H1 (cell line): ENCODE results near the gene MB. TPM values are rescaled to one million over a fixed set of nuclear protein-coding genes. Genes with fewer than 3 reads are reported as not detected.

Source experiments
- CTCF ChIA-PET: fragments of 300-600 bp; sonication (Branson Sonifier 250); formaldehyde crosslinking; loops from one replicate; lab custom pipeline; 2021; ENCODE audit not compliant: partially characterized antibody; lab: Charles Lee
- POLR2A ChIA-PET: fragments of 300-600 bp; sonication (Branson Sonifier 250); formaldehyde crosslinking; loops from one replicate; lab custom pipeline; 2021; ENCODE audit warnings: inconsistent platforms; ENCODE audit not compliant: partially characterized antibody; lab: Charles Lee
- DNase-seq, 2 experiments: peaks; one replicate each; pipeline versions ENCODE4 v3.0.0 to v3.0.0-alpha.2; 2010 to 2022; ENCODE audit warnings: low spot score in 2 of 2, low read depth in 1 of 2, mixed read lengths in 1 of 2
- FAIRE-seq: peaks from 2 replicates; lab custom pipeline; 2011; peaks lifted over from hg19 to GRCh38; lab: Jason Lieb, UNC
- H2AFZ ChIP-seq: 2 replicates; pipeline ENCODE4 v1.8.1; 2012; ENCODE audit warnings: low read length, inconsistent platforms
- H2AK5ac ChIP-seq: 2 replicates; pipeline ENCODE4 v1.6.1; 2013; ENCODE audit warnings: low read depth, low read length
- H2BK120ac ChIP-seq: replicated peaks from 2 replicates; pipeline ENCODE3; 2013; ENCODE audit warnings: low read depth, low read length, inconsistent platforms
- H2BK12ac ChIP-seq: 2 replicates; pipeline ENCODE4 v1.6.1; 2013; ENCODE audit warnings: low read depth, low read length
- H2BK15ac ChIP-seq: 2 replicates; pipeline ENCODE4 v1.6.1; 2013; ENCODE audit warnings: low read length
- H2BK20ac ChIP-seq: 2 replicates; pipeline ENCODE4 v1.6.1; 2013; ENCODE audit warnings: low read length
- H2BK5ac ChIP-seq: 2 replicates; pipeline ENCODE4 v1.6.1; 2013; ENCODE audit warnings: low read depth, low read length
- H3K14ac ChIP-seq: 2 replicates; pipeline ENCODE4 v1.6.1; 2013; ENCODE audit warnings: inconsistent platforms; ENCODE audit not compliant: insufficient read length
- H3K18ac ChIP-seq: 2 replicates; pipeline ENCODE4 v1.6.1; 2013; ENCODE audit warnings: low read length; ENCODE audit errors: extremely low read depth
- H3K23ac ChIP-seq: 2 replicates; pipeline ENCODE4 v1.6.1; 2013; ENCODE audit warnings: inconsistent platforms; ENCODE audit not compliant: insufficient read length
- H3K23me2 ChIP-seq: 2 replicates; pipeline ENCODE4 v1.6.1; 2013; ENCODE audit warnings: low read depth, low read length
- H3K27ac ChIP-seq: 2 replicates; pipeline ENCODE4 v1.6.1; 2011; ENCODE audit warnings: low read depth, low read length, inconsistent platforms
- H3K27me3 ChIP-seq, 4 experiments: replicated peaks in 1 of 4; 1 replicate in 1 of 4; 2 replicates in 3 of 4; pipeline versions ENCODE4 v1.6.1 to v1.8.1; 2011 to 2013; ENCODE audit warnings: low read length in 3 of 4, mild to moderate bottlenecking in 3 of 4, inconsistent platforms in 2 of 4, mixed read lengths in 2 of 4, moderate library complexity in 1 of 4; ENCODE audit not compliant: control insufficient read depth in 3 of 4, insufficient read depth in 3 of 4; ENCODE audit errors: extremely low read depth in 1 of 4
- H3K36me3 ChIP-seq, 4 experiments: 2 replicates each; pipeline versions ENCODE4 v1.6.1 to v1.8.1; 2011 to 2013; ENCODE audit warnings: mild to moderate bottlenecking in 4 of 4, low read length in 3 of 4, moderate library complexity in 2 of 4, control low read depth in 1 of 4, inconsistent platforms in 1 of 4; ENCODE audit not compliant: insufficient read depth in 4 of 4, control insufficient read depth in 2 of 4
- H3K4ac ChIP-seq: replicated peaks from 2 replicates; pipeline ENCODE3; 2013; ENCODE audit warnings: low read length, low read depth, mixed read lengths, inconsistent platforms; ENCODE audit not compliant: insufficient read length
- H3K4me1 ChIP-seq, 4 experiments: replicated peaks in 1 of 4; 1 replicate in 1 of 4; 2 replicates in 3 of 4; pipeline versions ENCODE4 v1.6.1 to v1.8.1; 2011 to 2013; ENCODE audit warnings: low read length in 3 of 4, inconsistent platforms in 2 of 4, mixed read lengths in 1 of 4; ENCODE audit not compliant: insufficient read depth in 4 of 4, control insufficient read depth in 3 of 4
- H3K4me2 ChIP-seq, 2 experiments: 2 replicates each; pipeline versions ENCODE4 v1.6.1 to v1.8.1; 2011 to 2013; ENCODE audit warnings: low read depth in 2 of 2, low read length in 2 of 2, control low read depth in 1 of 2, inconsistent platforms in 1 of 2, mild to moderate bottlenecking in 1 of 2; ENCODE audit not compliant: insufficient read depth in 1 of 2
- H3K4me3 ChIP-seq, 4 experiments: fragments of 200-600, 300-600 bp in 1 of 4; sonication (generic), shearing (Covaris generic), sonication (Bioruptor Twin) in 1 of 4; 2 replicates each; pipeline versions ENCODE4 v1.5.1 to v1.8.1; 2011 to 2016; ENCODE audit warnings: low read length in 4 of 4, low read depth in 3 of 4, control low read depth in 2 of 4, inconsistent platforms in 2 of 4, mild to moderate bottlenecking in 2 of 4, mixed read lengths in 1 of 4, moderate library complexity in 1 of 4; ENCODE audit not compliant: insufficient read depth in 2 of 4; ENCODE audit errors: extremely low read depth in 1 of 4
- H3K56ac ChIP-seq: replicated peaks from 2 replicates; pipeline ENCODE3; 2013; ENCODE audit warnings: low read depth, mild to moderate bottlenecking, mixed read lengths, low read length, inconsistent platforms; ENCODE audit not compliant: insufficient read length
- H3K79me1 ChIP-seq: 2 replicates; pipeline ENCODE4 v1.6.1; 2013; ENCODE audit warnings: low read depth, low read length, control low read depth
- H3K79me2 ChIP-seq, 2 experiments: 2 replicates each; pipeline versions ENCODE4 v1.6.1 to v1.8.1; 2012 to 2013; ENCODE audit warnings: low read length in 2 of 2, mild to moderate bottlenecking in 2 of 2, inconsistent platforms in 1 of 2; ENCODE audit not compliant: insufficient read depth in 2 of 2, control insufficient read depth in 1 of 2
- H3K9ac ChIP-seq, 4 experiments: replicated peaks in 1 of 4; 1 replicate in 1 of 4; 2 replicates in 3 of 4; pipeline versions ENCODE4 v1.6.1 to v1.8.1; 2011 to 2013; ENCODE audit warnings: low read depth in 3 of 4, low read length in 3 of 4, control low read depth in 2 of 4, mild to moderate bottlenecking in 2 of 4, moderate library complexity in 2 of 4, inconsistent platforms in 1 of 4; ENCODE audit errors: extremely low read depth in 1 of 4
- H3K9me3 ChIP-seq, 2 experiments: 2 replicates each; pipeline versions ENCODE4 v1.6.1 to v1.8.1; 2012 to 2013; ENCODE audit warnings: mild to moderate bottlenecking in 2 of 2, moderate library complexity in 2 of 2, control low read depth in 1 of 2, inconsistent platforms in 1 of 2, low read depth in 1 of 2, low read length in 1 of 2, mixed read lengths in 1 of 2; ENCODE audit not compliant: insufficient read depth in 2 of 2
- H4K20me1 ChIP-seq, 2 experiments: replicated peaks in 1 of 2; 2 replicates each; pipeline versions ENCODE3 to v1.8.1; 2011 to 2013; ENCODE audit warnings: inconsistent platforms in 2 of 2, low read length in 2 of 2, mild to moderate bottlenecking in 1 of 2; ENCODE audit not compliant: insufficient read depth in 2 of 2, control insufficient read depth in 1 of 2
- H4K5ac ChIP-seq: 2 replicates; pipeline ENCODE4 v1.6.1; 2013; ENCODE audit warnings: low read length, low read depth, mixed read lengths, inconsistent platforms; ENCODE audit not compliant: insufficient read length
- H4K8ac ChIP-seq: 2 replicates; pipeline ENCODE4 v1.8.0; 2013; ENCODE audit warnings: mild to moderate bottlenecking, moderate library complexity, low read length, inconsistent platforms; ENCODE audit not compliant: insufficient read depth; ENCODE audit errors: extremely low read depth
- H4K91ac ChIP-seq: replicated peaks from 2 replicates; pipeline ENCODE3; 2013; ENCODE audit warnings: low read length, mixed read lengths, inconsistent platforms; ENCODE audit not compliant: insufficient read length
- BCL11A ChIP-seq, 2 experiments: IDR thresholded peaks; one replicate each; pipeline ENCODE4 v1.6.1; 2011; ENCODE audit warnings: low read depth in 2 of 2, low read length in 2 of 2, mild to moderate bottlenecking in 2 of 2
- HDAC2 ChIP-seq, 2 experiments: fragments of 300-600 bp in 1 of 2; sonication (generic) in 1 of 2; IDR thresholded peaks; 2 replicates each; pipeline ENCODE4 v1.6.1; 2011 to 2012; ENCODE audit warnings: low read depth in 2 of 2, low read length in 2 of 2, mild to moderate bottlenecking in 2 of 2, moderate library complexity in 2 of 2, borderline replicate concordance in 1 of 2, inconsistent platforms in 1 of 2
- NANOG ChIP-seq: IDR thresholded peaks from 2 replicates; pipeline ENCODE4 v1.6.1; 2011; ENCODE audit warnings: low read length, low read depth, mild to moderate bottlenecking, inconsistent platforms; ENCODE audit not compliant: insufficient read depth, poor library complexity, severe bottlenecking
- WGBS, 2 experiments: shearing (Covaris generic) in 1 of 2; methylation state at CpG; one replicate each; pipeline versions ENCODE4 v1.1.6 to v1.1.7; 2013 to 2015; ENCODE audit warnings: low lambda C conversion rate in 2 of 2, mixed read lengths in 2 of 2, inconsistent platforms in 1 of 2, low coverage in 1 of 2, missing lambda C conversion rate in 1 of 2; ENCODE audit not compliant: insufficient replicate concordance in 2 of 2, insufficient coverage in 1 of 2, insufficient read length in 1 of 2; ENCODE audit errors: extremely low coverage in 1 of 2, missing lambda C conversion rate in 1 of 2; 5-methylcytosine and 5-hydroxymethylcytosine counted together
- polyA plus RNA-seq, 7 experiments: library from polyadenylated mRNA; depleted of rRNA in 3 of 7; stranded (reverse) in 5 of 7; unstranded in 2 of 7; fragments of >200 nt in 5 of 7; fragments of 200-250 nt in 2 of 7; gene quantifications; 1 replicate in 5 of 7; 2 replicates in 1 of 7; 4 replicates in 1 of 7; pipeline versions ENCODE4 v1.2.1 to v1.2.3, GENCODE V29; 2011 to 2013; ENCODE audit warnings: missing spikeins in 2 of 7, mixed read lengths in 2 of 7
- total RNA-seq: library from RNA; stranded (reverse); fragmentation: NEBNext Ultra II Directional; extraction: Animal tissue kit (Norgen Biotek cat#: 25700); gene quantifications from 2 replicates; pipeline ENCODE4 v1.2.1, GENCODE V29; 2021

Gene MB
- total and polyA plus RNA-seq, 2 of the 8 experiments (the other 6 are each of a cell fraction or from before 2014, with no cell fraction given), result 1.5 TPM; not detected in 1

GRCh38 chr22:35589756-35590093, 27.4 kb downstream of the MB start:
- H2BK20ac ChIP-seq, result no peak overlapping the region
- H3K9me3 ChIP-seq, result no peaks in the 10 kb centered on the region
- CTCF ChIA-PET, result interaction anchor here (1.1 kb wide), 1 partner anchor 25 kb away, joined by 3 read pairs; no protein-coding TSS in a partner anchor
- no peak overlapping the region for H3K4me3 ChIP-seq
- H3K23me2 ChIP-seq, result no peaks in the 10 kb centered on the region; the same call in 1 of the 2 replicates
- POLR2A ChIA-PET, result no interaction called here
- no peak overlapping the region for H4K8ac ChIP-seq
- no peak overlapping the region for H2BK15ac ChIP-seq
- no peak overlapping the region for H3K23ac ChIP-seq
- no peak overlapping the region for H2BK120ac ChIP-seq
- TF ChIP-seq NANOG (no peak), BCL11A (IDR thresholded peaks at IDR 0.05; ENCODE audit: low read depth in 2 of 2, low read length in 2 of 2) (no peak), HDAC2 (IDR thresholded peaks at IDR 0.05; ENCODE audit: borderline replicate concordance in 1 of 2, low read depth in 2 of 2, low read length in 2 of 2) (no peak)
- no peak overlapping the region for H2BK12ac ChIP-seq
- no peaks in the 10 kb centered on the region for H4K20me1 ChIP-seq
- H3K4ac ChIP-seq, result no peak overlapping the region
- FAIRE-seq (no peak), DNase-seq (no peak)
- no peak overlapping the region for H3K27ac ChIP-seq
- H3K79me1 ChIP-seq, result no peaks in the 10 kb centered on the region
- H3K14ac ChIP-seq, result no peak overlapping the region
- no peak overlapping the region for H3K56ac ChIP-seq
- H4K91ac ChIP-seq, result no peak overlapping the region
- 96% methylated on average over 6 of the region's 6 CpGs; no CpG with 5 or more reads in 1 of the 2 experiments for WGBS, 2 experiments
- no peaks in the 10 kb centered on the region for H3K79me2 ChIP-seq
- H2BK5ac ChIP-seq, result no peak overlapping the region
- no peaks in the 10 kb centered on the region; a peak in 1 of 7 replicates for H3K27me3 ChIP-seq
- H3K9ac ChIP-seq, result no peak overlapping the region
- no peak overlapping the region for H2AFZ ChIP-seq
- H3K4me1 ChIP-seq, result peaks cover 0 to 17% (median 1%) of the 10 kb centered on the region in 4 experiments; a peak in 3 of 7 replicates
- no peak overlapping the region for H3K18ac ChIP-seq
- no peak overlapping the region for H4K5ac ChIP-seq
- no peak overlapping the region; the same call in 1 of the 2 replicates for H2AK5ac ChIP-seq
- no peaks in the 10 kb centered on the region for H3K36me3 ChIP-seq
- H3K4me2 ChIP-seq, result no peak overlapping the region
